ENCODE results near the gene ATP2A2. TPM values are rescaled to one million over a fixed set of nuclear protein-coding genes. Genes with fewer than 3 reads are reported as not detected.

ATP2A2 gene
- total and polyA plus RNA-seq, 2 experiments from 2014 or later: 47.2 to 225 TPM

- H3K4me1 ChIP-seq (ENCODE audit: insufficient read depth): no peaks in the 10 kb centered on the region
- H3K36me3 Mint-ChIP-seq (ENCODE audit: low read depth): no peaks in the 10 kb centered on the region
- no peaks in the 10 kb centered on the region for H4K20me1 ChIP-seq (replicated peaks; ENCODE audit: insufficient read depth)
- TF ChIP-seq ZNF462 (CRISPR knock-in tag; IDR thresholded peaks at IDR 0.05) (no peak), CTCF (conservative IDR thresholded peaks at IDR 0.05; ENCODE audit: low read depth in 2 of 2) (no peak), CREB1 (CRISPR knock-in tag; IDR thresholded peaks at IDR 0.05; ENCODE audit: low read depth) (no peak), ZNF331 (CRISPR knock-in tag; IDR thresholded peaks at IDR 0.05; ENCODE audit: low read depth) (no peak), REST (IDR thresholded peaks at IDR 0.05; ENCODE audit: unreplicated experiment) (no peak), NANOG (IDR thresholded peaks at IDR 0.05; ENCODE audit: borderline replicate concordance) (no peak), STAT1 (IDR thresholded peaks at IDR 0.05; ENCODE audit: unreplicated experiment) (no peak), EZH2 (IDR thresholded peaks at IDR 0.05; ENCODE audit: low read depth, unreplicated experiment) (no peak), ETS1 (IDR thresholded peaks at IDR 0.05) (no peak), JUNB (IDR thresholded peaks at IDR 0.05; ENCODE audit: unreplicated experiment) (no peak), ZNF114 (CRISPR knock-in tag; IDR thresholded peaks at IDR 0.05) (no peak), EZH2phosphoT487 (IDR thresholded peaks at IDR 0.05; ENCODE audit: unreplicated experiment) (no peak), POLR2AphosphoS5 (IDR thresholded peaks at IDR 0.05; ENCODE audit: low read depth) (no peak)
- H3K4me3 Mint-ChIP-seq: no peak overlapping the region
- H3F3A ChIP-seq (replicated peaks; ENCODE audit: low read depth): no peaks in the 10 kb centered on the region
- H3K4me2 ChIP-seq: no peak overlapping the region
- no peaks in the 10 kb centered on the region for H3K27me3 Mint-ChIP-seq (ENCODE audit: insufficient read depth, low read depth, poor library complexity)
- no peak overlapping the region for H3K27ac Mint-ChIP-seq
- no peaks in the 10 kb centered on the region for H3K9me2 ChIP-seq (ENCODE audit: insufficient read depth)
- no peak overlapping the region for H3K4me3 ChIP-seq
- H3K4me1 Mint-ChIP-seq: no peaks in the 10 kb centered on the region
- H3K79me2 ChIP-seq (replicated peaks; ENCODE audit: insufficient read depth): no peaks in the 10 kb centered on the region
- no peaks in the 10 kb centered on the region for H3K36me3 ChIP-seq (ENCODE audit: insufficient read depth)
- DNase-seq (ENCODE audit: low spot score) (no peak), ATAC-seq (no peak)
- no peaks in the 10 kb centered on the region for H3K9me3 Mint-ChIP-seq
- H3K27me3 ChIP-seq (ENCODE audit: insufficient read depth): no peaks in the 10 kb centered on the region
- H2AFZ ChIP-seq: no peak overlapping the region
- H3K27ac ChIP-seq (ENCODE audit: low read depth): no peak overlapping the region
These were observed 46.3 kb upstream of the ATP2A2 start for GRCh38 chr12:110234755-110235154.
